Measurements from ENCODE around the gene PTGER2. TPM values are rescaled to one million over a fixed set of nuclear protein-coding genes. Genes with fewer than 3 reads are reported as not detected.

The PTGER2 gene
- total RNA-seq, 4 donors from 2014 or later = 1.1 to 9.4 (median 4.9) TPM

- Histone ChIP-seq H3K9me3 (no peaks in the 10 kb centered on the region), H3K4me1 (peaks cover 3 to 49% (median 18%) of the 10 kb centered on the region in 4 donors), H3K27me3 (no peaks in the 10 kb centered on the region), H3K4me3 (no peak overlapping the region), H3K36me3 (no peaks in the 10 kb centered on the region), H3K27ac (peak overlapping the region; percentile 19 to 60 (median 44))
- in situ Hi-C loops (cut with MboI; ENCODE audit: low pct_ligation_motif_present in 1 of 4, low pct_unique_long_range_greater_than_20kb in 1 of 4, low sequenced_read_pairs in 3 of 4) = loop anchor here in 1 of 4 donors (10.0 kb wide), 1 partner anchor 167 kb away; no protein-coding TSS in a partner anchor
- WGBS, 2 donors (ENCODE audit: low coverage in 1 of 2) = 71 to 72% methylated on average over 2 of the region's 2 CpGs
- DNase-seq = no peak
- intact Hi-C loops (cut with DNase I; ENCODE audit: low total_unique reads) = no loop called here
- no peak for TF ChIP-seq POLR2A (IDR thresholded peaks at IDR 0.05)
- no peak for TF ChIP-seq CTCF (IDR thresholded peaks at IDR 0.05)
- no peak for TF ChIP-seq POLR2AphosphoS5 (IDR thresholded peaks at IDR 0.05)
- TF ChIP-seq EP300 (IDR thresholded peaks at IDR 0.05; ENCODE audit: low read depth) = no peak
Observed at GRCh38 chr14:52307905-52308304, 6.2 kb upstream of the PTGER2 start.

GRCh38 chr14:52310541-52310940 lies 3.6 kb upstream of the PTGER2 start:
- H3K27me3 ChIP-seq = peaks cover 6% of the 10 kb centered on the region
- no peak overlapping the region for H3K27ac ChIP-seq
- in situ Hi-C loops (cut with MboI; ENCODE audit: low pct_ligation_motif_present in 1 of 4, low pct_unique_long_range_greater_than_20kb in 1 of 4, low sequenced_read_pairs in 3 of 4) = no loop called here
- H3K9me3 ChIP-seq = no peaks in the 10 kb centered on the region
- TF ChIP-seq POLR2AphosphoS5 (IDR thresholded peaks at IDR 0.05) = no peak
- no peak for TF ChIP-seq CTCF (IDR thresholded peaks at IDR 0.05)
- no peak for TF ChIP-seq EP300 (IDR thresholded peaks at IDR 0.05; ENCODE audit: low read depth)
- TF ChIP-seq POLR2A (IDR thresholded peaks at IDR 0.05) = no peak
- H3K4me1 ChIP-seq = peaks cover 3 to 48% (median 19%) of the 10 kb centered on the region in 4 donors
- WGBS, 2 donors (ENCODE audit: low coverage in 1 of 2) = 66 to 81% methylated on average over 3 of the region's 3 CpGs
- H3K4me3 ChIP-seq = no peak overlapping the region
- H3K36me3 ChIP-seq = no peaks in the 10 kb centered on the region
- intact Hi-C loops (cut with DNase I; ENCODE audit: low total_unique reads) = no loop called here
- DNase-seq = no peak

GRCh38 chr14:52312931-52313355 lies 1.2 kb upstream of the PTGER2 start:
- Histone ChIP-seq H3K27me3 (peaks cover 6% of the 10 kb centered on the region), H3K27ac (peak overlapping the region; percentile 74 to 83 (median 82)), H3K4me1 (peaks cover 3 to 30% (median 11%) of the 10 kb centered on the region in 4 donors), H3K36me3 (no peaks in the 10 kb centered on the region), H3K4me3 (peak overlapping the region in 3 of 4 donors; percentile 46 to 67 (median 55)), H3K9me3 (no peaks in the 10 kb centered on the region)
- intact Hi-C loops (cut with DNase I; ENCODE audit: low total_unique reads) = no loop called here
- in situ Hi-C loops (cut with MboI; ENCODE audit: low pct_ligation_motif_present in 1 of 4, low pct_unique_long_range_greater_than_20kb in 1 of 4, low sequenced_read_pairs in 3 of 4) = no loop called here
- 69 to 93% methylated on average over 4 to 5 of the region's 5 CpGs for WGBS, 2 donors (ENCODE audit: low coverage in 1 of 2)
- no peak for TF ChIP-seq EP300 (IDR thresholded peaks at IDR 0.05; ENCODE audit: low read depth)
- peak in 1 of 3 donors; percentile 28 for TF ChIP-seq POLR2AphosphoS5 (IDR thresholded peaks at IDR 0.05)
- TF ChIP-seq POLR2A (IDR thresholded peaks at IDR 0.05) = peak; percentile 13
- DNase-seq = no peak

GRCh38 chr14:52313462-52313861 lies 650 bp upstream of the PTGER2 start:
- Histone ChIP-seq H3K4me3 (peak overlapping the region; percentile 42 to 67 (median 50)), H3K9me3 (no peaks in the 10 kb centered on the region), H3K27ac (peak overlapping the region; percentile 74 to 83 (median 82)), H3K36me3 (no peaks in the 10 kb centered on the region), H3K27me3 (peaks cover 6% of the 10 kb centered on the region), H3K4me1 (peaks cover 3 to 29% (median 10%) of the 10 kb centered on the region in 4 donors)
- TF ChIP-seq CTCF (IDR thresholded peaks at IDR 0.05) (no peak), POLR2A (IDR thresholded peaks at IDR 0.05) (no peak), POLR2AphosphoS5 (IDR thresholded peaks at IDR 0.05) (no peak), EP300 (IDR thresholded peaks at IDR 0.05; ENCODE audit: low read depth) (no peak)
- intact Hi-C loops (cut with DNase I; ENCODE audit: low total_unique reads) = no loop called here
- 19 to 20% methylated on average over 7 to 10 of the region's 10 CpGs for WGBS, 2 donors (ENCODE audit: low coverage in 1 of 2)
- DNase-seq = no peak
- in situ Hi-C loops (cut with MboI; ENCODE audit: low pct_ligation_motif_present in 1 of 4, low pct_unique_long_range_greater_than_20kb in 1 of 4, low sequenced_read_pairs in 3 of 4) = no loop called here
